Omental fat pad (tissue), 4 donors: ENCODE results near the gene RNF167. TPM values are rescaled to one million over a fixed set of nuclear protein-coding genes. Genes with fewer than 3 reads are reported as not detected.

Experiments
- ATAC-seq: fragments of 150-250 bp; one replicate; pipeline ENCODE4 v1.9.1; 2016; ENCODE audit warnings: mild to moderate bottlenecking, moderate library complexity; ENCODE audit not compliant: low FRiP score
- DNase-seq: peaks from one replicate; pipeline ENCODE4 v3.0.0-alpha.2; 2019; ENCODE audit warnings: low spot score
- small RNA-seq: library from RNA; depleted of rRNA; stranded (forward); fragments of <200 nt; gene quantifications from one replicate; pipeline ENCODE3, GENCODE V24; 2016
- total RNA-seq, 4 donors: library from RNA; depleted of rRNA; stranded (reverse); fragments of >200 nt; gene quantifications; one replicate each; pipeline ENCODE4 v1.1.0, GENCODE V29; 2016
- TF ChIP-seq, protein P1 (sequence below), 3 donors: fragments of 450-650 bp; IDR thresholded peaks; one replicate each; pipeline ENCODE4 v1.5.1; 2016 to 2017; ENCODE audit warnings: antibody characterized with exemption in 3 of 3, mild to moderate bottlenecking in 3 of 3, moderate library complexity in 2 of 3

The RNF167 gene
- total RNA-seq, 4 donors from 2014 or later, result 24.5 to 34.4 (median 32.0) TPM

DNA sequence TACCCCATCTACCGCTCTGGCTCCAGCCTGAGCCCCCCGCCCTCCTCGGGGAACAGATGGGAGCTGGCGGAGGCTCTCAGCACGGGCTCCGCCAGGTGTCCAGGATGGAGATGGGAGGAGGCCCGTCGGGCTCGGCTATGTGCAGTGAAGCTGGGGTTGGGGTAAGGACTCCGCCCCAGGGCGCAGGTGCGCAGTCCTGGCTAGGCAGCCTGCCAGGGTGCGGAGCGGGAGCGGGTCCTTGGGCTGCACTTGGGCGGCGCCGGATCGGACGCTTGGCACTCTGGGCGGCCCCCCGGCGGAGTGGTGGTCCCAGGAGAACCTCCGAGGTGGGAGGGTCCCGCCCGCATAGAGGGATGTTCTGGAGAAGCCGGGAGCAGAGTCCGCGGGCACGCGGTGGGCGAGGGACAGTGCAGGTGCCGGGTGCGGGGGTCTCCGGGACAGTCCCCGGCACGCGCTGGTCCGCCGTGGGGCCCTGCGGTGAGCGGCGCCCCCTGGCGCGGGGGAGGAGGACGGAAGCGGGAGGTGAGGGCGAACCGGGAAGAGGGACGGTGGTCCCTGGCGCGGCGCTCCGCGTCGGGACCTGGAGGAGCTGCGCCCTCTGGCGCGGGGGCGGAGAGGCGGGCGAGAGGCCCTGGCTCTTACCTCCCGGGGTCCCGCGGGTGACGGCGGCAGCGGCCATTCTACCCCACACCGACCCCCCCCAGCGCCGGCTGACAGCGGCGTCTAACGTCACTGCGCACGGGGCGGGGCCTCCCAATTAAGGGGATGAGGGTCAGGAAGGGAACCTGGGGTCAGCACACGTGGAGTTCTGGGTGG is 47.1 kb downstream of the RNF167 start, which contains the start of gene CAMTA2:
Gene CAMTA2 (minus strand): TSS at position 725 of the 816 bp plus-strand sequence. CDS start 1,453 bp downstream, outside the sequence.
- DNase-seq (peak; percentile 76), ATAC-seq (peak; percentile 86)
- TF ChIP-seq, protein P1, sequence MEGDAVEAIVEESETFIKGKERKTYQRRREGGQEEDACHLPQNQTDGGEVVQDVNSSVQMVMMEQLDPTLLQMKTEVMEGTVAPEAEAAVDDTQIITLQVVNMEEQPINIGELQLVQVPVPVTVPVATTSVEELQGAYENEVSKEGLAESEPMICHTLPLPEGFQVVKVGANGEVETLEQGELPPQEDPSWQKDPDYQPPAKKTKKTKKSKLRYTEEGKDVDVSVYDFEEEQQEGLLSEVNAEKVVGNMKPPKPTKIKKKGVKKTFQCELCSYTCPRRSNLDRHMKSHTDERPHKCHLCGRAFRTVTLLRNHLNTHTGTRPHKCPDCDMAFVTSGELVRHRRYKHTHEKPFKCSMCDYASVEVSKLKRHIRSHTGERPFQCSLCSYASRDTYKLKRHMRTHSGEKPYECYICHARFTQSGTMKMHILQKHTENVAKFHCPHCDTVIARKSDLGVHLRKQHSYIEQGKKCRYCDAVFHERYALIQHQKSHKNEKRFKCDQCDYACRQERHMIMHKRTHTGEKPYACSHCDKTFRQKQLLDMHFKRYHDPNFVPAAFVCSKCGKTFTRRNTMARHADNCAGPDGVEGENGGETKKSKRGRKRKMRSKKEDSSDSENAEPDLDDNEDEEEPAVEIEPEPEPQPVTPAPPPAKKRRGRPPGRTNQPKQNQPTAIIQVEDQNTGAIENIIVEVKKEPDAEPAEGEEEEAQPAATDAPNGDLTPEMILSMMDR (IDR thresholded peaks at IDR 0.05), result no peak

DNA sequence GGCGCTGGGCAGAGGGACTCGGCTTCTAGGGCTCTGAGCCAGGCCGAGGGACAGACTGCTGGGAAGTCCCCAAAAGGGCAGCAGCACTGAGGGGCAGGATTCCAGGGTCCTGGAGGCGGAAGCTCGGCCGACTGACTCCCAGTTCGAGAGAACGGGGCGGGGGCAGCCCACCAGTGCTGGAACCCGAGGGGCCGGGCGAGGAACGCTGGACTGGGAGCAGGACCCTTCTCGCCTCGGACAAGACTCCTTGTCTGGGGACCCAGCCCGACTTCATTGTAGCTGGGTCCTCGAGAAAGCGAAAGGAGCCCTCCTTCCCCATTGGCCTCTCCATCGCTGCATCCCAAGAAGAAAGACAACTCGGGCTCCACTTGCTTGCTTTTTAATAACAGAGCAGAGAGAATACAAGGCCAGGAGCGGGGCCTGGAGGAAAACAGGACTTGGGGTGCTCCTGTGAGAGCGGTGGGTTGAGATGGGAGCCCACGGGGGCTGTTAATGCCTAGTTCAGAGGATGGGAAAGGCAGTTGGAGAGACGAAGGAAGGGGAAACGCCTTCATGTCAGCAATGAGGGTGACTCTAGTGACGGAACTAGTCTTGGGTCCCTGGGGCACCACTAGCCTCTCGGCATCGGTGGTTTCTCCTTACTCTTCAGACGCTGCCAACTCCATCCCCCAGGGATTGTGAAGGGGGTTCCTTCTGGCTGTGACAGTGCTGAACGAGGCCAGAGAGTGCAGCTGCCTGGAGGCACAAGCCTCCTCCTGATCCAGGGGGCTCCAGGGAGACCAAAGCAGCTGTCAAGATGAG is 47.9 kb downstream of the RNF167 start:
- DNase-seq, result no peak

DNA sequence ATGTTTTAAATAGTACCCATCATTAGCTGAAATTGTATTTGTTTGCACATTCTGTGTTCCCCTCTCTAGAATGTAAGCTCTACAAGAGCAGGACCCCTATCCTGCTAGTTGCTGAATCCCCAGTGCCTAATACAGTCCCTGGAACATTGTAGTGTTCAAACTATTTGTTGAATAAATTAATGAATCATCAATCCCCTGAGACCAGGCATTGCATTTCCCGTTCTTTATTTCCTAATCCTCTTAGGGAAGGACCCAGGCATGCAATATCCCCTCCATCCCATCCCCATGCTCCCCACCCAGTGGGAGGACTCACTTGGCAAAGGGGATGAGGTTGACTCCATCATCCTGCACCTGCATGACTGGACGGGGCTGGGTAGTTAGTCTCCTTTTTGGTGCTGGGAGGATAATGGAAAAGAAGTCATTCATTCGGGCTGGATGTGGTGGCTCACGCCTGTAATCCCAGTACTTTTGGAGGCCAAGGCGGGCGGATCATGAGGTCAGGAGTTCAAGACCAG is 54.1 kb downstream of the RNF167 start:
- TF ChIP-seq, protein P1 (IDR thresholded peaks at IDR 0.05), result no peak
- ATAC-seq (no peak), DNase-seq (no peak)

More for the DNA sequence above, 47.9 kb downstream of the RNF167 start:
- TF ChIP-seq, protein P1 (IDR thresholded peaks at IDR 0.05), result no peak
- ATAC-seq, result peak; percentile 36

Small RNA genes within 50 kb of the gene (small RNA-seq; reads per million reads assigned to genes)
- gene MIR6864 (not detected), gene MIR6865 (not detected)

Other genes with a start within 250 kb of the RNF167 start
- gene PELP1, start 236.1 kb upstream of the RNF167 start, total RNA-seq, result 10 to 100 TPM; 13.1 to 24.4 (median 15.0) TPM
- 100 to 1,000 TPM in 1 of 4 donors, 10 to 100 TPM in 3; 43.4 to 111 (median 78.6) TPM for gene ARRB2, start 229.6 kb upstream of the RNF167 start, total RNA-seq
- 10 to 100 TPM; 21.6 to 27.5 (median 26.7) TPM for gene MED11, start 208.8 kb upstream of the RNF167 start, total RNA-seq
- gene ZMYND15, start 200.4 kb upstream of the RNF167 start, total RNA-seq, result 1 to 10 TPM in 2 of 4 donors, under 1 TPM in 1, not detected in 1; 0.46 to 4.1 (median 1.9) TPM
- gene CXCL16, start 200.3 kb upstream of the RNF167 start, total RNA-seq, result 10 to 100 TPM; 16.6 to 92.1 (median 26.5) TPM
- gene TM4SF5, start 168.4 kb upstream of the RNF167 start, total RNA-seq, result not detected
- 10 to 100 TPM in 1 of 4 donors, 1 to 10 TPM in 3; 2.1 to 13.1 (median 8.4) TPM for gene VMO1, start 153.9 kb upstream of the RNF167 start, total RNA-seq
- gene GLTPD2, start 151.3 kb upstream of the RNF167 start, total RNA-seq, result not detected
- gene PSMB6, start 144.1 kb upstream of the RNF167 start, total RNA-seq, result 100 to 1,000 TPM; 109 to 164 (median 150) TPM
- gene PLD2, start 133.1 kb upstream of the RNF167 start, total RNA-seq, result 10 to 100 TPM; 20.8 to 29.2 (median 24.3) TPM
- gene MINK1, start 106.9 kb upstream of the RNF167 start, total RNA-seq, result 10 to 100 TPM; 24.4 to 57.8 (median 31.9) TPM
- 1 to 10 TPM in 3 of 4 donors, under 1 TPM in 1; 0.63 to 8.4 (median 3.3) TPM for gene C17orf107, start 40.7 kb upstream of the RNF167 start, total RNA-seq
- 1 to 10 TPM in 3 of 4 donors, under 1 TPM in 1; 0.50 to 3.6 (median 1.5) TPM for gene CHRNE, start 37.2 kb upstream of the RNF167 start, total RNA-seq
- not detected for gene GP1BA, start 8.0 kb upstream of the RNF167 start, total RNA-seq
- gene SLC25A11, start 222 bp upstream of the RNF167 start, total RNA-seq, result 10 to 100 TPM; 38.9 to 74.2 (median 47.1) TPM
- 100 to 1,000 TPM; 444 to 699 (median 616) TPM for gene PFN1, start 8.3 kb downstream of the RNF167 start, total RNA-seq
- 1 to 10 TPM; 2.8 to 5.3 (median 3.3) TPM for gene ENO3, start 10.9 kb downstream of the RNF167 start, total RNA-seq
- 10 to 100 TPM; 45.3 to 71.0 (median 47.5) TPM for gene SPAG7, start 27.5 kb downstream of the RNF167 start, total RNA-seq
- 10 to 100 TPM; 11.4 to 27.7 (median 21.4) TPM for gene CAMTA2, start 47.4 kb downstream of the RNF167 start, total RNA-seq
- 1 to 10 TPM in 3 of 4 donors, not detected in 1; 1.0 to 1.4 (median 1.3) TPM for gene INCA1, start 57.3 kb downstream of the RNF167 start, total RNA-seq
- 10 to 100 TPM; 64.5 to 92.5 (median 76.4) TPM for gene KIF1C, start 57.7 kb downstream of the RNF167 start, total RNA-seq
- gene SLC52A1, start 95.2 kb downstream of the RNF167 start, total RNA-seq, result not detected
- 1 to 10 TPM; 3.1 to 6.6 (median 3.9) TPM for gene ZFP3, start 138.2 kb downstream of the RNF167 start, total RNA-seq
- gene ZNF232, start 171.6 kb downstream of the RNF167 start, total RNA-seq, result 10 to 100 TPM in 1 of 4 donors, 1 to 10 TPM in 3; 3.8 to 14.3 (median 6.5) TPM
- gene USP6, start 175.8 kb downstream of the RNF167 start, total RNA-seq, result 1 to 10 TPM in 1 of 4 donors, under 1 TPM in 2, not detected in 1; 0.06 to 3.8 (median 0.24) TPM